Activated T-cell treated with anti-CD3 and anti-CD28 coated beads, Interleukin-2, amount 50 U/mL, for 24 hours (primary cell): ENCODE results near the gene SPRR2E.
"Not testable (repeated sequence)": the region's sequence is repeated elsewhere in the genome, so short reads cannot be mapped to it uniquely, and the experiment has no call there.

Experiments
- DNase-seq: peaks from one replicate; pipeline ENCODE4 v3.0.0-alpha.2; 2020
- H3K27ac Mint-ChIP-seq: 2 replicates; pipeline ENCODE4 v1.8.0; 2020; ENCODE audit warnings: mild to moderate bottlenecking, mixed read lengths
- H3K27me3 Mint-ChIP-seq: 2 replicates; pipeline ENCODE4 v1.8.0; 2020; ENCODE audit warnings: mixed read lengths
- H3K36me3 Mint-ChIP-seq: 2 replicates; pipeline ENCODE4 v1.8.0; 2020; ENCODE audit warnings: low read depth, mixed read lengths
- H3K4me1 Mint-ChIP-seq: 2 replicates; pipeline ENCODE4 v1.8.0; 2020; ENCODE audit warnings: low read depth, mixed read lengths
- H3K4me3 Mint-ChIP-seq: 2 replicates; pipeline ENCODE4 v1.8.0; 2020; ENCODE audit warnings: mild to moderate bottlenecking, moderate library complexity, mixed read lengths
- H3K9me3 Mint-ChIP-seq: 2 replicates; pipeline ENCODE4 v1.8.0; 2020; ENCODE audit warnings: mixed read lengths

Gene SPRR2E

DNA sequence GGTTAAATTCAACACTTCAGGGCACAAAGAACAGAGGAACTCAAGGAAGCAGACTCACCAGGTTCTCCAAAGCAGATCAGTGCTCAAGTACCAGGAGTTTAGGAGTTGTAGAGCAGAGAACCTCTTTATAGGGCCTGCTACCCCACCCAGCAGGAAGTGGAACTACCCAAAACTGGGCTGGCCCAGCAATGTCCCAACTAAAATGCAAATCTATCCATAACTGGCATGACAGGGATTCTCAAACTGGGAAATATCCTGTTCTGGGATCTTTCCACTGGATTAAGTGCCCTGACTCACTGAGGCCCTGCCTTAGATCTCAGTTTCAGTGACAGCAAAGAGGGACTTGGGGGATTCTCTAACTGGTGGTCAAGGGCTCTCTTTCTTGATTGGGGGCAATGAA lies at the start of gene SPRR2E:
SPRR2E (minus strand) TSS at position 101 of the 400 bp plus-strand sequence. CDS start 775 bp downstream, outside the sequence.
- Mint-ChIP-seq H3K36me3 (no peaks in the 10 kb centered on the region), H3K9me3 (no peaks in the 10 kb centered on the region), H3K27ac (no peak within 1 kb of the TSS), H3K4me1 (no peaks in the 10 kb centered on the region), H3K27me3 (peaks cover 21% of the 10 kb centered on the region), H3K4me3 (no peak within 1 kb of the TSS)
- no peak for DNase-seq

DNA sequence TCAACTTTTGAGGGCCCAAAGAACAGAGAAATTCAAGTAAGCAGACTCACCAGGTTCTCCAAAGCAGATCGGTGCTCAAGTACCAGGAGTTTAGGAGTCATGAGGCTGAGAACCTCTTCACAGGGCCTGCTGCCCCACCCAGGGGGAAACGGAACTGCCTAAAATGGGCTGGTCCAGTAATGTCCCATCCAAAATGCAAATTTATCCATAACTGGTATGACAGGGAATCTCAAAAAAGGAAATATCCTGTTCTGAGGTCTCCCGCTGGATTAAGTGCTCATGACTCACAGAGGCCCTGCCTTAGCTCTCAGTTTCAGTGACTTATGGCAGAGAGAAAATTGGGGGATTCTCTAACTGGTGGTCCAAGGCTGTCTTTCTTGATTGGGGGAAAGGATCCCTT lies 47.1 kb upstream of the SPRR2E start:
- no peaks in the 10 kb centered on the region for H3K36me3 Mint-ChIP-seq
- H3K9me3 Mint-ChIP-seq: no peaks in the 10 kb centered on the region
- H3K4me3 Mint-ChIP-seq: no peak overlapping the region
- H3K4me1 Mint-ChIP-seq: no peaks in the 10 kb centered on the region
- no peak overlapping the region for H3K27ac Mint-ChIP-seq
- DNase-seq: no peak
- peaks cover 37% of the 10 kb centered on the region for H3K27me3 Mint-ChIP-seq

DNA sequence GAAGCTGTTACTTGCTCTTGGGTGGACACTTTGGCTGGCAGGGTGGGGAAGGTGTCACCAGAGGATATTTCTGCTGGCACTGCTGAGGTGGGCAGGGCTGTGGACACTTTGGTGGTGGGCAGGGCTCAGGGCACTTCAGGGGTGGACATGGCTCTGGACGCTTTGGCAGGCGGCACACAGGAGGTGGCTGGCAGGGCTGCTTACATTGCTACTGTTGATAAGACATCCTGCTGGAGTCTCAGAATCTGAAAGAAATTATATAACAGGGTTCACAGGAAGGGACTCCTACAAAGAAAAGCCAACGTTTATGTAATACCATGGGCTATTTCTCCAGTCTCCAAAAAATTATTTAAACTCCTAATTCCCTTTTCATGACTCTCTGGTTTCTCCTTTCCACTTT lies 46.2 kb upstream of the SPRR2E start:
- H3K27me3 Mint-ChIP-seq: peaks cover 36% of the 10 kb centered on the region
- no peak for DNase-seq
- H3K27ac Mint-ChIP-seq: no peak overlapping the region
- no peaks in the 10 kb centered on the region for H3K36me3 Mint-ChIP-seq
- no peaks in the 10 kb centered on the region for H3K4me1 Mint-ChIP-seq
- H3K9me3 Mint-ChIP-seq: no peaks in the 10 kb centered on the region
- H3K4me3 Mint-ChIP-seq: no peak overlapping the region

DNA sequence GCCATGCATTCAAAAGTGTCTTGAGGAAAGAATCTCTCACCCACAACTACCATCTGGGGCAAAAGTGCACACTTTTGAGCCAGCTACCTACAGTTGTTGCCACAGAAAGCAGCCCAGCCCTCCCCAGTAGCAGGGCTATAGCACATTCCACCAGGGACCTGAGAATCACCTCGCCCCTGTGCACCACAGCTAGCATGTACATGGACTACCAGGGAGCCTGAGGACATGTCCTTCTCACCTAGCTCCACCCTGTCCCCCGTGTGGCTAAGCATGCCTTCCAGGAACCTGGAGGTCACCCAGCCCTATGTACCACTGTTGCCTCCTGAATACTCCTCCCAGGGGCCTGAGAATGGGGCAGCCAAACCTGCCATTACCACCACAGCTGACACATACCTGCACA lies 39.4 kb upstream of the SPRR2E start:
- DNase-seq: no peak
- Mint-ChIP-seq H3K27ac (no peak overlapping the region), H3K9me3 (no peaks in the 10 kb centered on the region), H3K36me3 (no peaks in the 10 kb centered on the region), H3K4me3 (no peak overlapping the region), H3K27me3 (peaks cover 54% of the 10 kb centered on the region), H3K4me1 (no peaks in the 10 kb centered on the region)

DNA sequence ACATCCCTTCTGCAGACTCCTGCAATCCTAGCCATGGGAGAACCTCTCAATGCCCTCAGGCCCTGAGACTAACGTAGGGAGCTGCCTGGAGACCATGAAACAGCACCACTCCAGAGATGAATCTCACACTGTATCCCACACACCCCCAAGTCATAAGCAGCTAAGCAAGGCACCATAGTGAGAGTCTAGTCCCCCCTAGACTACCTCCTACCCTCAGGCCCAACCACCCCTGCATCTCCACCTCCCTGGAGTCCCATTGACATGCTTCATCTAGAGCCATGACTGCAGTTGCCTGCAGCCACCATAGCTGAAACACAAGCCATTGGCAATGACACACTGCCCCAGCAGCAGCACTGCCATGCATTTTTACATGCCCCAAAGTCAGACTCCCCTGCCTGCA lies 38.9 kb upstream of the SPRR2E start:
- no peak overlapping the region for H3K27ac Mint-ChIP-seq
- no peak overlapping the region for H3K4me3 Mint-ChIP-seq
- no peaks in the 10 kb centered on the region for H3K9me3 Mint-ChIP-seq
- peaks cover 54% of the 10 kb centered on the region for H3K27me3 Mint-ChIP-seq
- H3K4me1 Mint-ChIP-seq: no peaks in the 10 kb centered on the region
- no peak for DNase-seq
- no peaks in the 10 kb centered on the region for H3K36me3 Mint-ChIP-seq

DNA sequence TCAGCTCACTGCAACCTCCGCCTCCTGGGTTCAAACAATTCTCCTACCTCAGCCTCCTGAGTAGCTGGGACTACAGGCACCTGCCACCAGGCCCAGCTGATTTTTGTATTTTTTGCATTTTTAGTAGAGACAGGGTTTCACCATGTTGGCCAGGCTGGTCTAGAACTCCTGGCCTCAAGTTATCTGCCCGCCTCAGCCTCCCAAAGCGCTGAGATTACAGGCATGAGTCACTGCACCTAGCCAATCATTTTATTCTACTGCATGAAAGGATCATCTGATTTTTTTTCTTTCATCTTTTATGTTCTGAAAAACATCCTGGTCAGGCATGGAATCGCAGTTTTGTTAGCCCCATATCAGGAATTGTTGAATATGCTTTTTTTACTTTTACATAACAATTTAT lies 34.4 kb upstream of the SPRR2E start:
- H3K4me3 Mint-ChIP-seq, H3K36me3 Mint-ChIP-seq, H3K9me3 Mint-ChIP-seq, DNase-seq, H3K27ac Mint-ChIP-seq, H3K4me1 Mint-ChIP-seq: not testable (repeated sequence)
- H3K27me3 Mint-ChIP-seq: peaks cover 24% of the 10 kb centered on the region

DNA sequence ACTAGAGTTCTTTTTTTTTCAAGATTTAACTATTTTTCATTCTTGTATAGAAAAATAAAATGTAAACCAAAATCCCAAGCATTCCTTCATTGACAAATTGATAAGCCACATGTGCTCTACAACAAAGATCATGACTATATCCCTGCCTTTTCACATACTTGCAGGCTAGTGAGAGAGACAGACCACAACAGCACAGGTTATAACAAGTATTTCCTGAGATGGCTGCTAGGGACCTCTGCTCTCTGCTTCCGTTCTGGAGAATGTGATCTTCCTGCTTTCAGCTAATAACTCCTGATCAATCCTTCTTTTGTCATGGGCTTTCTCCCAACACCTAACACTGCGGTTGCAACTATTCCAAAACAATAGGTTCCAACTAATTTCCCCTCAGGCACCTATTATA lies 33.0 kb upstream of the SPRR2E start:
- Mint-ChIP-seq H3K27me3 (peaks cover 13% of the 10 kb centered on the region), H3K27ac (no peak overlapping the region), H3K9me3 (peaks cover 12% of the 10 kb centered on the region), H3K4me3 (no peak overlapping the region), H3K36me3 (no peaks in the 10 kb centered on the region), H3K4me1 (no peaks in the 10 kb centered on the region)
- no peak for DNase-seq

DNA sequence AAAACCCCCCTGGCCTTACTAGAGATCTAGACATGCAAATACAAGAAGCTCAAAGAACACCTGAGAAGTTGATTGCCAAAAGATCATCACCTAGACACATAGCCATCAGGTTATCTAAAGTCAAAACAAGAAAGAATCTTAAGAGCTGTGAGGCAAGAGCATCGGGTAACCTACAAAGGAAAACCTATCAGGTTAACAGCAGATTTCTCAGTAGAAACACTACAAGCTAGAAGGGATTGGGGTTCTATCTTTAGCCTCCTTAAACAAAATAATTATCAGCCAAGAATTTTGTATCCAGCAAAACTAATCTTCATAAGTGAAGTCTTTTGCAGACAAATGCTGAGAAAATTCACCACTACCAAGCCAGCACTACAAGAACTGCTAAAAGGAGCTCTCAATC lies 31.2 kb upstream of the SPRR2E start:
- H3K27me3 Mint-ChIP-seq: peaks cover 8% of the 10 kb centered on the region
- H3K27ac Mint-ChIP-seq: no peak overlapping the region
- no peaks in the 10 kb centered on the region for H3K4me1 Mint-ChIP-seq
- peaks cover 15% of the 10 kb centered on the region for H3K9me3 Mint-ChIP-seq
- no peak overlapping the region for H3K4me3 Mint-ChIP-seq
- DNase-seq: no peak
- no peaks in the 10 kb centered on the region for H3K36me3 Mint-ChIP-seq

DNA sequence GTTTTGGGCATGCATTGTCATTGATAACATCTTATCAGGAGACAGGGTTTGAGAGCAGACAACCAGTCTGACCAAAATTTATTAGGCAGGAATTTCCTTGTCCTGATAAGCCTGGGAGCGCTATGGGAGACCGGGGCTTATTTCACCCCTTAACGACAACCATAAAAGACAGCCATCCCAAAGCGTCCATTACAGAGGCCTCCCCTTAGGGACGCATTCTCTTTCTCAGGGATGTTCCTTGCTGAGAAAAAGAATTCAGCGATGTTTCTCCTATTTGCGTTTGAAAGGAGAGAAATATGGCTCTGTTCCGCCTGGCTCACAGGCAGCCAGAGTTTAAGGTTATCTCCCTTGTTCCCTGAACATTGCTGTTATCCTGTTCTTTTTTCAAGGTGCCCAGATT lies 29.5 kb upstream of the SPRR2E start:
- peaks cover 15% of the 10 kb centered on the region for H3K9me3 Mint-ChIP-seq
- not testable (repeated sequence) for H3K27me3 Mint-ChIP-seq

DNA sequence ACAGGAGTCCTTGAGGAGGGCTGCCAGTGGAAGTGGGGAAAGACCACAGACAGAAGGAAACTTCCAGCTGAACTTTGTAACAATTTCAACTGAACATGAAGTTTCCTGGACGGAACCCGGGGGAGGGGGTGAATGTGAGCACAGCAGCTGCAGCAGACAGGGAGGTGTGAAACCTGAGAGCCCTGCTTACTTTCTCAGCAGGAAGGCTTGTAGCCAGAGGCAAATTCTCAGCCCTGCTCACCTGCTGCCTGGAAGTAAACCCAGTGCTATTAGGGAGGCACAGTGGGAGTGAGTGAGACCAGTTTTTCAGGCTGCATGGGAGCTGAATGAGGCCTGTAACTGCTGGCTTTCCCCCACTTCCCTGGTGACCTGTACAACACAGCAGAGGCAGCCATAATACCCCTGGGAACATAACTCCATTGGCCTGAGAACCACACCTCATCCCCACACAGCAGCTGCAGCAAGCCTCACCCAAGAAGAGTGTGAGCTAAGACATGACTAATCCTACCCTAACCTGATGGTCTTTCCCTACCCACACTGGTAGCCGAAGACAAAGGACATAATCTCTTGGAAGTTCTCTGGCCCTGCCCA lies 28.6 kb upstream of the SPRR2E start:
- peaks cover 15% of the 10 kb centered on the region for H3K9me3 Mint-ChIP-seq

More for the DNA sequence above, 29.5 kb upstream of the SPRR2E start:
- H3K4me1 Mint-ChIP-seq, H3K4me3 Mint-ChIP-seq, H3K36me3 Mint-ChIP-seq, DNase-seq, H3K27ac Mint-ChIP-seq: not testable (repeated sequence)

DNA sequence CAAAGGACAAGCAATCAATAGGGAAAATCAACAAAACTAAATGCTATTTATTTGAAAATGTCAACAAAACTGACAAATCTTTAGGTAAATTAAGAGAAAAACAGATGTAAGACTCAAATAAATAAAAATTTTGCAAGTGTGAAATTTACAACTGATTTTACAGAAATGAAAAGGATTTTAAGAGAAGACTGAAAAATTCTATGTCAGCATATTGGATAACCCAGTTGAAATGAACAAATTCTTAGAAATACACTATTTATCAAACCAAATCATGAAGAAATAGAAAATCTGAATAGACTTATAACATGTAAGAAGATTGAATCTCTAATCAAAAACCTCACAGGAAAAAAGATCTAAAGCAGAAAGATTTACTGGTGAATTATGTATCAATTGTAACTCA lies 26.6 kb upstream of the SPRR2E start:
- Mint-ChIP-seq H3K36me3 (no peaks in the 10 kb centered on the region), H3K4me3 (no peak overlapping the region), H3K4me1 (no peaks in the 10 kb centered on the region), H3K9me3 (peaks cover 15% of the 10 kb centered on the region), H3K27ac (no peak overlapping the region), H3K27me3 (peaks cover 23% of the 10 kb centered on the region)
- DNase-seq: no peak

More for the DNA sequence above, 28.6 kb upstream of the SPRR2E start:
- Mint-ChIP-seq H3K27ac (no peak overlapping the region), H3K4me3 (no peak overlapping the region), H3K36me3 (no peaks in the 10 kb centered on the region), H3K4me1 (no peaks in the 10 kb centered on the region), H3K27me3 (peaks cover 13% of the 10 kb centered on the region)
- DNase-seq: no peak

DNA sequence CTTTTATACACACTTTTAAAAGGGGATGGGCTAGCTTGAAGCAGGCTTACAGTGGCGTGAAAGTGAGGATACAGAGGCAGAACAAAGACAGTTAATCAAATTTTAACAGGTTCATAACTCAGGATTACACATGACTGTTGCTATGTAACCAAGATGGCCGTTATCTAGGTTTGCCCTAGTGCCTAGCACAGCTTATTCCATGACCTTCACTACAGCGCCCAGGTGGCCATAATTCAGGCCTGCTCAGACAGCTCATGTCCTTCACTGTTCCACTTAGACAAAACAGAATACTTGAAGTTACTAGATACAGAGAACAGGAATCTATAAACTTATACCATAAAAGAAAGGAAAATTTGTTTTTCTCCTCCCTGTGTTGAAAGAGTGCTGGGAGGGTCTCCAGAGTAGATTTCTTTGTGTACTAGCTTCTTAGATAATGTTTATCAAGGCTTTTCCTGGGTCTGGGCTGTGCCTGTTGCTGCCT lies 25.2 kb upstream of the SPRR2E start:
- H3K36me3 Mint-ChIP-seq: no peaks in the 10 kb centered on the region
- no peaks in the 10 kb centered on the region for H3K4me1 Mint-ChIP-seq
- no peak for DNase-seq
- H3K9me3 Mint-ChIP-seq: peaks cover 6% of the 10 kb centered on the region
- peaks cover 31% of the 10 kb centered on the region for H3K27me3 Mint-ChIP-seq
- H3K27ac Mint-ChIP-seq: no peak overlapping the region
- H3K4me3 Mint-ChIP-seq: no peak overlapping the region

DNA sequence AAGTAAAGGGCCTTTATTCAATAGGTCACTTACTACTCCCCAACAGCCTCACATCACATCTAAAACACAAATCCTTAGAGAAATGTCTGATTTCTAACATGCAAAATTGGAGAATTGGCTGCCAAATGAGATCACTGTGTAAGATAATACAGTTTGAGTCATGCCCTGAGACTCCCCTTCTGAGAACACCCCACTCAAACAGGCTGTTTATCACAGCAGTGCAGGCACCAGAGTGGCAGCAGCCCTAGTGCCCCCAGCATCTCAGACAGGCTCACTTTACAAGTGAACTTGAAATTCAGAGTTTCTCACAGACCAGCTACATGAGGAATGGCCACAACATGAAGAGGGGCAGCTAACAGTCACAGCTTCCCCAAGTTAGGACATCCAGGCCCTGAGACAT lies 20.9 kb upstream of the SPRR2E start:
- H3K4me3 Mint-ChIP-seq, H3K9me3 Mint-ChIP-seq, H3K36me3 Mint-ChIP-seq, H3K4me1 Mint-ChIP-seq, H3K27ac Mint-ChIP-seq, DNase-seq: not testable (repeated sequence)
- H3K27me3 Mint-ChIP-seq: peaks cover 32% of the 10 kb centered on the region

DNA sequence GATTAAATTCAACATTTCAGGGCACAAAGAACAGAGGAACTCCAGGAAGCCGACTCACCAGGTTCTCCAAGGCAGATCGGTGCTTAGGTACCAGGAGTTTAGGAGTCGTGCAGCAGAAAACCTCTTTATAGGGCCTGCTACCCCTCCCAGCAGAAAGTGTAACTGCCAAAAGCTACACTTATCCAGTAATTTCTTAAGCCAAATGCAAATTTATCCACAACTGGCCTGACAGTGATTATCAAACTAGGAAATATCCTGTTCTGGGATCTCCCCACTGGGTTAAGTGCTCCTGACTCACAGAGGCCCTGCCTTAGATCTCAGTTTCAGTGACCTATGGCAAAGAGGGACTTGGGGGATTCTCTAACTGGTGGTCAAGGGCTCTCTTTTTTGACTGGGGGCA lies 19.1 kb upstream of the SPRR2E start, which contains the start of gene SPRR2F:
SPRR2F (minus strand) TSS at position 101 of the 400 bp plus-strand sequence. CDS start 783 bp downstream, outside the sequence.
- Mint-ChIP-seq H3K27me3 (peaks cover 27% of the 10 kb centered on the region), H3K9me3 (no peaks in the 10 kb centered on the region), H3K27ac (no peak within 1 kb of the TSS), H3K4me3 (no peak within 1 kb of the TSS), H3K36me3 (no peaks in the 10 kb centered on the region), H3K4me1 (no peaks in the 10 kb centered on the region)
- no peak for DNase-seq

DNA sequence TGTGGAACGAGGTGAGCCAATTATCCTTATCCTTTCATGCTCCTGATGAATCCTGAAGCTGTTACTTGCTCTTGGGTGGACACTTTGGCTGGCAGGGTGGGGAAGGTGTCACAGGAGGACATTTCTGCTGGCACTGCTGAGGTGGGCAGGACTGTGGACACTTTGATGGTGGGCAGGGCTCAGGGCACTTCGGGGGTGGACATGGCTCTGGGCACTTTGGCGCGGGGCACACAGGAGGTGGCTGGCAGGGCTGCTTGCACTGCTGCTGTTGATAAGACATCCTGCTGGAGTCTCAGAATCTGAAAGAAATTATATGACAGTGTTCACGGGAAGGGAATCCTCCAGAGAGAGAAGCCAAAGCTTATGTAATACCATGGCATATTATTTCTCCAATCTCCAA lies 18.1 kb upstream of the SPRR2E start:
- not testable (repeated sequence) for DNase-seq, H3K4me3 Mint-ChIP-seq, H3K36me3 Mint-ChIP-seq, H3K9me3 Mint-ChIP-seq, H3K27ac Mint-ChIP-seq, H3K4me1 Mint-ChIP-seq
- peaks cover 23% of the 10 kb centered on the region for H3K27me3 Mint-ChIP-seq

DNA sequence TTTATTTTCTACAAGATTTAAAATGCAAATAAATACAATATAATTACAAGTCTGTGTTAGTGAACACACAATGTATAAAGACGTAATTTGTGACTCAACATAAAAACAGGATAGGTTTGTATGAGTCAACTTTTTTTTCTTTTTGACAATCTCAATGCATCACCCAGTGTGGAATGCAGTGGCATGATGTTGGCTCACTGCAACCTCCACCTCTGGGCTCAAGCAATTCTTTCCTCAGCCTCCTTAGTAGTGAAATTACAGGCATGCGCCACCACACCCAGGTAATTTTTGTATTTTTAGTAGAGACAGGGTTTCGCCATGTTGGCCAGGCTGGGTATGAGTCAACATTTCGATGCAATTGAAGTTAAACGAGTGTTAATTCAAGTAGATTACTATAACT lies 5.9 kb upstream of the SPRR2E start:
- no peak for DNase-seq
- H3K27me3 Mint-ChIP-seq: peaks cover 29% of the 10 kb centered on the region

More for the DNA sequence above, 5.9 kb upstream of the SPRR2E start:
- Mint-ChIP-seq H3K4me1 (no peaks in the 10 kb centered on the region), H3K27ac (no peak overlapping the region), H3K36me3 (no peaks in the 10 kb centered on the region), H3K4me3 (no peak overlapping the region), H3K9me3 (no peaks in the 10 kb centered on the region)
